ENCODE measurements around the gene PLG.
"Not testable (repeated sequence)": the region's sequence is repeated elsewhere in the genome, so short reads cannot be mapped to it uniquely, and the experiment has no call there.

PLG gene

DNA sequence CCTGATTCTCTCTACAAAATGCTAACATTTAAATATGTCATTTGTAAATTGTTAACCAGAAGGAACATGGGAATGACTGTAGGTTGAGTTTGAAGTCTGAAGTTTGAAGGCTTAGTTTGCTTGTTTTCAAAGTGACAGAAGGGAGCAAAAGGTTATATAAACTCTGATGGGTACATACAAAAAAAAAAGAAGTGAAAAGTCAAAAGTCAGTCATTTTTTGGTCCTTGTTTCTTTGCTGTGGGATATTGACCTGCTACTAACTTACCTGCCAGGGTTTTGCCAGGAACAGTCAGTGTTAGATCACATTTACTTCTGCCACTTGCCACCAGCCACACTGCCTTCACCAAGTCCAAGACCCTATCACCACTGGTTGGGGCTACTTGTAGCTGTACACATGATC, 6.9 kb downstream of the PLG start:
- not testable (repeated sequence) for DNase-seq

DNA sequence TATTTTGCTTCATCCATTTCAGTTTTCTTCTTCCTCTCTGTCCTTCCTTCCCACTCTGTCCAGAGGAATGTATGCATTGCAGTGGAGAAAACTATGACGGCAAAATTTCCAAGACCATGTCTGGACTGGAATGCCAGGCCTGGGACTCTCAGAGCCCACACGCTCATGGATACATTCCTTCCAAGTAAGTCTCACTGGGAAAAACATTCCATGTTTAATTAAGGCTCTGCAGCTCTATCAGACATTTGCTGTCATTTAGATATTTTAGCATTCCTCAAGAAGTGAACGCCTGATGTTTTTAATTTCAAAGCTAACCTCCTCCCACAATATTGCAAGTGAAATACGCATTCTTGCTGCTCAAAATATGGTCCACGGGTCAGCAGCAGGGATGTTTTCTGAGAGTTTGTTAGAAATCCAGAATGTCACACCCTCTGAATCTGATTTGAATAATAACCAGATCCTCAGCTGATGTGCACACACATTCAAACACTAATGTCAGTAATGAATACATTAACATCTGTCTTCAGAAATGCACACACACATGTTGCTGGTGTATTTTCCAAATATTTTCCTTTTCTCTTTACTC, 12.8 kb downstream of the PLG start:
- DNase-seq, result no peak

- no peak for DNase-seq
Measured at GRCh38 chr6:160730911-160731310, 28.9 kb downstream of the PLG start.

DNA sequence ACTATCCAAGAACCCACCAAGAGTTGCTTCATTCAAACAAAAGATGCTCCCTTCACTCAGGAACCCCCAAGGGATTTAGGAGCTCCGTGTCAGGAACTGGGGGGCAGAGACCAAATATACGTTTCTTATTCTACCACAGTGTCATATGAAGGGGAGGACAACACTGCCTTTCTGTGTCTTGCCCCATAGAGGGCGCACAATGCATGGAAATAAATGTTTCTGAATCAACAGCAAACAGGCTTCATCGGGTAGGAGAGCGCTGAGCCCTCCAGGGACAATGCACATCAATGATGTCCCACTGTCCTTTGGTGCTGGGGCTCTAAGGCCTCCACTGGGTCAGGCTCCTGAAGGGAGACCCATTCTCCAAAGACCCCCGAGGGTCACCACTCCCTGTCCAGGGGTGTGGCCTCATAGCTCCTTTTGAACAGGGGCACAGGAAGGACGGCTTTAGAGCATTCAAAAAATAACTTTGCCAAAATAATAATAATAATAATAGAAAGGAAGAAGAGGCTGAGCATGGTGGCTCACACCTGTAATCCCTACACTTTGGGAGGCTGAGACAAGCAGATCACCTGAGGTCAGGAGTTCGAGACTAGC, 31.1 kb downstream of the PLG start:
- no peak for DNase-seq

- DNase-seq, result no peak
Measured at GRCh38 chr6:160734627-160735026, 32.6 kb downstream of the PLG start.

DNA sequence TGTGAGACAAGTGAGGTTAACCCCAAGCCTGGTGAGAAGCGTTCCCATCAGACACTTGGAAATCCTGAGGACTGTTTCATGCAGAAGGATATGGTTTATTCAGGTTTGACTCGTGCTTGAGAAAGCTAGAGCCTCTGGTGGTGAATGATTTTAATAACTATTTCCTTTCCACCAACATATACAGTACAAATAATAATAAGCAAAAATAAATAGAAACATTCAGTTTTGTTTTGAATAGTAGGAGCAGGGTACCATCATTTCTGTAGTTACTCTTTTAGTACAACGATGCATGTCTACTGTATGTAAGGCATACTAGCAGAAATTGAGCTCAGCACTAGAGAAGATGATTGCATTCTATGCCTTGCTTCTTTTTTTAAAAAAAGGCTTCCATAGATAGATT, 33.5 kb downstream of the PLG start:
- no peak for DNase-seq

DNA sequence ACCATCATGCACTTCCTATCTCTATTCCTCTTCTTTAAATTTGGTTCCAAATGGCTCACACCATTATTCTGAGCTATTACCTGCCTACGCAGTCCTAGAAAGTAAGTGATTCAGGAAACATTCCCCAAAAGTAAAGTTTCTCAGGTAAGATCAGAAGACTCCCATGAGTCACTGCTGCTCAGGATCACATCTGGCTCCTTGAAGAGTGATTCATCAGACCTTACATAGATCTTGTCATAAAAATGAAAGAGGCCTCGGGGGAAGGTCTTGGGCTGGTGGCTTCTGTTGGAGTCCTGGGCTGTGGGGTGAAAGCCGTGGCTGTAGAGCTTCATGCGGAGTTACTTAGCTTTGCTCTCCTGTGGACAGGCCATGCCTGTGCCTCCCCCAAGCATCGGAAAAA, 35.9 kb downstream of the PLG start:
- DNase-seq, result no peak

DNA sequence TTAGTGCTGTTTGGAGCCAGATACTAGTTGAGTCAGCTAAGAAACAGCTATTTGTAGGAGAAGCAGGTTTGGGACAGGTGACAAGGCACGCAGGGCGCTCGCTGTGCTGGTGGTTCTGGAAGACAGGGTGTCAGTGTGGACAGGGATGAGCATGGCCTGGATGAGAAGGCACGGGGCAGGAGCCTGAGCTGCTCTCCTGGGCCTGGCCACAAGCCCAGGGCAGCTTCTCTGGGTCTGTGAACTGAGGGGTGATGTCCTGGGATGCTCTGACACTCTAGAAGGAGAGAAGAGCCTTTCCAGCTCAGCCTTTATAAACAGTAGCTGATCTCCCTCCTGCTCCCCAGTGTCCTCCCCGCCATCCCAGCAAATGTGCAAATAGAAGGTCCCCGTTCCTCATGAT, 37.9 kb downstream of the PLG start:
- no peak for DNase-seq

- DNase-seq, result not testable (repeated sequence)
Measured at GRCh38 chr6:160741012-160741411, 39.0 kb downstream of the PLG start.

GRCh38 chr6:160742090-160742489, 40.0 kb downstream of the PLG start:
- DNase-seq, result no peak

DNA sequence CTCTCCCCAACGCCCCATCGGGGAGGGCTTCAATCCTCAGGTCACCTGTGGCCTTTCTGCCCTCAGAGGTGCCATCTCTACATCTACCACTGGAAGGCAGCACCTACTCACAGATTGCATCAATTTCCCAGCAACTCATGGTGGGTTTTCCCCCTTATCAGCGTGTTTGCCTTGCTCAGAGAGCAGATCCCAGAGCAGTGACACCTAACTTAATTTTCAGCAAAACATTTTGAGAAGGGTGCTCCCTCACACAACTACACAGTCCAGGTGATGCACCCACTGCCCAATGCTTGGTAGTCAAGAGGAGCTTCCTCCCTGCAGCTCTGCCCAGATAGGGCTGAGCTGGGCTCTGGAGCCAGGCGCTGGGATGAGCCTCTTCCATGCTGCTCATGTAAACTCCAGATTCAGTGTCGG, 48.2 kb downstream of the PLG start:
- DNase-seq, result no peak

DNA sequence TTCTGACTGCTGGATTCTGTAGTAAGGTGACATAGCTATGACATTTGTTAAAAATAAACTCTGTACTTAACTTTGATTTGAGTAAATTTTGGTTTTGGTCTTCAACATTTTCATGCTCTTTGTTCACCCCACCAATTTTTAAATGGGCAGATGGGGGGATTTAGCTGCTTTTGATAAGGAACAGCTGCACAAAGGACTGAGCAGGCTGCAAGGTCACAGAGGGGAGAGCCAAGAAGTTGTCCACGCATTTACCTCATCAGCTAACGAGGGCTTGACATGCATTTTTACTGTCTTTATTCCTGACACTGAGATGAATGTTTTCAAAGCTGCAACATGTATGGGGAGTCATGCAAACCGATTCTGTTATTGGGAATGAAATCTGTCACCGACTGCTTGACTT, 51.2 kb downstream of the PLG start:
- DNase-seq, result not testable (repeated sequence)

- DNase-seq, result no peak
Measured at GRCh38 chr6:160755165-160755564, 53.1 kb downstream of the PLG start.

DNA sequence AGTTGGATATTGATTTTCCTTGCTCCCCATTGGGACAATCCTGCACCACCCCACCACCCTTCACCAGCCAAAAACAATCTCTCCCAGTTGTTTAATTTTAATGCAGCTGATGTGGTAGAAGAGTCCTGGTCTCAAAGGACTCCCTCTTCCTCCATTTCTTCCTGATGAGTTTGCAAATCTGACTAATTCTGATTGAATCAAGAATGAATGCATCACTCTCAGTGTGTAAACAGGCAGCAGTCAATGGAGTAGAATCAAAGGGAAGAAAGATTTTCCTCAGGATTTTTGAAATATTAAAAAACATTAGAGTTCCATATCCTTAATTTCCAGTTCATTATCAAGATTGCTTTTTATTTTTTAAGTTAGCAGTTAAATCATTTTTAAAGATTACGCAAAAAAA, 54.0 kb downstream of the PLG start:
- DNase-seq, result no peak

DNA sequence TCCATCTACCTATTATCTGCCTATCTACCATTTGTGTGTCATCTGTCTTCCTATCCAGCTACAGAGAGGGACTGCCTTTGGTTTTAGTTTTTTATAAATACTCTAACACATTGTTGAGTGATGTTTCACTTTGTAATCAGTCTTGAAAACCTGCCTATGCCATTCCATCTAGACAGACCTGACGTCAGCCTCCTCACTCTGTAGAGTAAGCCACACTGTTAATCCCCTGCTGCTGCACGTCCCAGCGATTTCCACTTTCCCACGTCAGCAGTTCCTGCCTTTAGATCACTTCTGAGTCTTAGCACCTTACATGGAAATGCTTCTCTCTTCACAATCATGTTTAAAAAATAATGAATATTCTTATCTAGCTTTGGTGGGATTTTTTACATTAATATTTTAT, 54.8 kb downstream of the PLG start:
- DNase-seq, result no peak

- no peak for DNase-seq
Measured at GRCh38 chr6:160764847-160765246, 62.8 kb downstream of the PLG start.

DNA sequence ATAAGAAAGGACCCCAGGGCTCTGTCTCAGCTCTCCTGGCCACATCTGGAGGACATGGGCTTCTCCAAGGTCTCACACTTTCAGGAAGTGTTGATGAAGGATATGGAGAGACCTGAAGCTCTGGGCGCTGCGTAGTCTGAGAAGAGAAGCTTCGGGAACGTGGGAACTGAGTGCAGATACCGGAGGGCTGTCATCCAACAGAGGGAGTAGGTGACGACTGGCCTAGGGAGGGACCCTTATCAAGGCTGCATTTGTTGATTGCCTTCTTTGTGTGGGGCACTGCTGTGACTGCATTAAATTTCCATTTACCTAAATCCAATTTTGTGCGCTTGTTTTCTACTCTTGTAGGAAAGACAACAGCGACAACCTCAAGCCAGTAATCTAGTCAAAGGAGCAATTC, 63.4 kb downstream of the PLG start:
- DNase-seq, result no peak

DNA sequence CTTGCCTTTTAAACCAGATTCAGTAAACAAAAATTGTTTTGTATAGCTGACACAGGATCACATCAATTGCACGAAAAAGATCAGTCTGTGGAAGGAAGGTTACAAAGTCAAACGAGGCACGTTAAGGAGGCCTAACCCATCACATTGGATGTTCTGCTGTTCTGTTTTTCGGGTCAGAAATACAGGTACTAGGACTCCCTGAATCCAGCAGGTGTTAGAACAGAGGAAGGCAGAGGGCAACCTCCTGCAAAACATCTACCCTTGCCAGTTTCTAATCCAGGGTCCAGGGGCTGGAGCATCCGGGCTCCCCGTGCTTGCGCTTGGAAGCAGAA, 64.6 kb downstream of the PLG start:
- no peak for DNase-seq

DNA sequence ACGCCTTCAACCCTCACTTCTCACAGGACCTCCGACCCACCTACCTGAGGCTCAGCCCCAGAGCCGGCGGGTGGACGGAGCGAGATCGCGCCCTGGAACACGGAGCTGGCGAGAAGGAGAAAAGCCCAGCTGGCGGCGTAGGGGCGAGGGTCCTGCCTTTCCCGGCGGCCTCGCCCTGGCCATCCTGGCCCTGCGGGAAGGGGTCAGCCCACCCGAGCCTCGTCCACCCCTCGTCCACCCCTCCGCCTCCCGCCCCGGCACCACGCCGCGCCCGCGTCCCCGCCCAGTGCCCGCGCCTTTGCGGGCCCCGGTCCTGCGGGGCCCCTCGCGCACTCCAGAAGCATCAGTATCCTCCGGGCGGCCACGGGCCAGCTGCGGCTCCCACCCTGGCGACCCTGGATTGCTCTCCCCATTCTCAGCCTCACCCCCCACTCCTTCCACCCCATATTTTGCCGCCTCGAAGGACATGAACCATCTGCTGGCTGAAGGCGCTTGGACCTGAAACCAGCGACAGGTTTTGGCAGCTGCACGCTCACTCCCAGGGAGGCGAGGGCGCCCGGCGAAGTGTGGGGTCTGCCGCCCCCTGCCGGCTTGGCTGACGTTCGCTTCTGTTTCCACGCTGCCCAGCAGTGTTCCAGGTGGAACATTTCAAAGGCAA, 65.1 kb downstream of the PLG start:
- no peak for DNase-seq

DNA sequence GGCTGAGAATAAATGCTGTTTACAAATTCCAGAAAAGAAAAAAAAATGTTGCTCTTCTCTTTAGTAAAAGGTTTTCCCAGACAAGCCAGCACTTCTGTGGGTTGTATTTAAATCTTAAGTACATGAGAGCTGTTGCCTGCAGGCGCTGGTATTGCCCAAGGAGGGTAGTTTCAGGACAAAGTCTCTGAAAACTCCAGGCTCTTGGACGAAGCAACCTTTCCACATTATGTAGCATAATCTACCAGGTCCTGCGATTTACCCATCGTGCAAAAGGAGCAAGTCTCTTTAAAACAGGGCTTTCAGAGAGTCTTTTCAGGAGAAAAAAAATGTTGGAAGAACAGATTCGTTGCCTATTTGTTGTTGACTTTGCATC, 65.6 kb downstream of the PLG start:
- DNase-seq, result no peak

- no peak for DNase-seq
Measured at GRCh38 chr6:160768101-160768500, 66.1 kb downstream of the PLG start.

GRCh38 chr6:160774399-160774798, 72.4 kb downstream of the PLG start:
- DNase-seq, result no peak

DNA sequence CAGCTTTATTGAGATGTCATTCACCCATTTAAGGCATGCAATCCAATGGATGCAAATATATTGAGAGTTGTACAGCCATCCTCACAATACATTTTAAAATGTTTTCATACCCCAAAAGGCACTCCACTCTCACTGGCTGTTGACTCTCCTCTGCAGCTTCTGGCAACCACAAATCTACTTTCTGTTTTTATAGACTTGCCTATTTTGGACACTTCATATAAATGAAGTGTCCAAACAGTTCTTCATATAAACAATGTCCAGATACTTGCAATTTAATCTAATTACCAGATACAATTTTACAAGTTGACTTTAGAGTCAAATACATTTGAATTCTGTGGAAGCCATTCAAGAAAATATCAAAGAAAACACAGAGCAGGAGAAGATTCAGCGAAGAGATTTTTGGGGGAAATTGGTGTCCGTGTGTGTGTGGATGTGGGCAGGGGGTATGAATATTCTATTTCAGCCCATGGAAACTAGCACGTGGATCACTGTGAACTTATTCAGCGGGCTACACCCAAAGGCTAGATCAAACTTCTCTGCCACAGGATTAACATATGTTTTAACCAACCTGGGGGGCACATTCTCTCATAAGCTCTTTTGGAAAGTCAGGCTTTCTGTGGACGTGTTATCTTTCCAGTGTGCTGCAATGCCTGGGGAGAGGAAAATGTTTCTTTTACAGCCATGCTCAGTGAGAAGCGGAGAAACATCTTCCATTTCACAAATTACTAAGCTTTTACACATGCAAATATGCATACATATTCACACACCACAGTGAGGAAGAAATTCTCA, 73.9 kb downstream of the PLG start:
- DNase-seq, result no peak

- DNase-seq, result not testable (repeated sequence)
Measured at GRCh38 chr6:160779095-160779494, 77.1 kb downstream of the PLG start.
